Loucy (cell line): ENCODE data around the gene PPM1B.

Experiments
- H2AFZ ChIP-seq: fragments of 200-600 bp; sonication (generic); 2 replicates; pipeline ENCODE4 v1.6.0; 2016; ENCODE audit warnings: antibody characterized with exemption, mild to moderate bottlenecking, low read length, moderate library complexity
- H3F3A ChIP-seq: fragments of 200-600 bp; 2 replicates; pipeline ENCODE4 v1.6.0; 2016; ENCODE audit warnings: antibody characterized with exemption, low read depth, mild to moderate bottlenecking
- H3K27me3 ChIP-seq: fragments of 200-600 bp; sonication (generic); 2 replicates; pipeline ENCODE4 v1.6.1; 2014; ENCODE audit warnings: low read length, mild to moderate bottlenecking; ENCODE audit not compliant: insufficient read depth, poor library complexity, severe bottlenecking
- H3K36me3 ChIP-seq: fragments of 200-600 bp; sonication (generic); 2 replicates; pipeline ENCODE4 v1.6.1; 2016; ENCODE audit warnings: low read length; ENCODE audit not compliant: insufficient read depth
- H3K4me1 ChIP-seq: fragments of 200-600 bp; sonication (generic); 2 replicates; pipeline ENCODE4 v1.5.1; 2014; ENCODE audit warnings: low read length, mild to moderate bottlenecking; ENCODE audit not compliant: insufficient read depth, poor library complexity, severe bottlenecking
- H3K4me2 ChIP-seq: fragments of 200-600 bp; sonication (generic); 2 replicates; pipeline ENCODE4 v1.6.0; 2014; ENCODE audit warnings: antibody characterized with exemption, low read length, low read depth, mild to moderate bottlenecking; ENCODE audit not compliant: poor library complexity, severe bottlenecking
- H3K4me3 ChIP-seq: fragments of 200-600 bp; sonication (generic); 2 replicates; pipeline ENCODE4 v1.5.1; 2014; ENCODE audit warnings: low read length, mild to moderate bottlenecking, mixed read lengths; ENCODE audit not compliant: poor library complexity, severe bottlenecking
- H3K79me2 ChIP-seq: fragments of 200-600 bp; sonication (generic); 2 replicates; pipeline ENCODE4 v1.6.1; 2014; ENCODE audit warnings: low read length; ENCODE audit not compliant: insufficient read depth
- H3K9ac ChIP-seq: fragments of 200-600 bp; sonication (generic); 2 replicates; pipeline ENCODE4 v1.6.0; 2014; ENCODE audit warnings: mild to moderate bottlenecking, low read depth, low read length, moderate library complexity; ENCODE audit not compliant: poor library complexity, severe bottlenecking
- H3K9me2 ChIP-seq: fragments of 200-600 bp; sonication (generic); replicated peaks from 2 replicates; pipeline ENCODE4 v1.6.1; 2016; ENCODE audit warnings: low read depth, low read length, mixed read lengths
- H3K9me3 ChIP-seq: fragments of 200-600 bp; sonication (generic); 2 replicates; pipeline ENCODE4 v1.6.1; 2014; ENCODE audit warnings: mild to moderate bottlenecking, antibody characterized with exemption, low read length, low read depth; ENCODE audit not compliant: insufficient read depth
- H4K20me1 ChIP-seq: fragments of 200-600 bp; sonication (generic); 2 replicates; pipeline ENCODE4 v1.6.0; 2014; ENCODE audit warnings: antibody characterized with exemption, low read length, mild to moderate bottlenecking; ENCODE audit not compliant: insufficient read depth, poor library complexity, severe bottlenecking
- CTCF ChIP-seq: fragments of 200-600 bp; sonication (generic); conservative IDR thresholded peaks from 2 replicates; pipeline ENCODE4 v1.5.1; 2014; ENCODE audit warnings: mild to moderate bottlenecking, antibody characterized with exemption, low read length
- EZH2phosphoT487 ChIP-seq: fragments of 200-600 bp; IDR thresholded peaks from 2 replicates; pipeline ENCODE4 v1.6.1; 2018; ENCODE audit warnings: antibody characterized with exemption, mild to moderate bottlenecking, moderate library complexity, borderline replicate concordance

Gene PPM1B

GRCh38 chr2:44280869-44281268, 112.2 kb downstream of the PPM1B start:
- H3K9ac ChIP-seq, result no peak overlapping the region
- no peaks in the 10 kb centered on the region for H3K36me3 ChIP-seq
- no peak overlapping the region for H3K4me3 ChIP-seq
- no peaks in the 10 kb centered on the region for H3F3A ChIP-seq
- H3K9me3 ChIP-seq, result no peaks in the 10 kb centered on the region
- no peaks in the 10 kb centered on the region for H3K27me3 ChIP-seq
- H2AFZ ChIP-seq, result no peak overlapping the region
- no peak overlapping the region for H3K4me2 ChIP-seq
- no peak for TF ChIP-seq CTCF
- TF ChIP-seq EZH2phosphoT487, result no peak
- no peaks in the 10 kb centered on the region for H4K20me1 ChIP-seq
- H3K79me2 ChIP-seq, result no peaks in the 10 kb centered on the region
- no peaks in the 10 kb centered on the region for H3K4me1 ChIP-seq
- H3K9me2 ChIP-seq, result no peaks in the 10 kb centered on the region
